Measurements from ENCODE around the gene UMOD.
A peak's percentile ranks its signal among the peaks of the same experiment; 100 is the strongest.

DNA sequence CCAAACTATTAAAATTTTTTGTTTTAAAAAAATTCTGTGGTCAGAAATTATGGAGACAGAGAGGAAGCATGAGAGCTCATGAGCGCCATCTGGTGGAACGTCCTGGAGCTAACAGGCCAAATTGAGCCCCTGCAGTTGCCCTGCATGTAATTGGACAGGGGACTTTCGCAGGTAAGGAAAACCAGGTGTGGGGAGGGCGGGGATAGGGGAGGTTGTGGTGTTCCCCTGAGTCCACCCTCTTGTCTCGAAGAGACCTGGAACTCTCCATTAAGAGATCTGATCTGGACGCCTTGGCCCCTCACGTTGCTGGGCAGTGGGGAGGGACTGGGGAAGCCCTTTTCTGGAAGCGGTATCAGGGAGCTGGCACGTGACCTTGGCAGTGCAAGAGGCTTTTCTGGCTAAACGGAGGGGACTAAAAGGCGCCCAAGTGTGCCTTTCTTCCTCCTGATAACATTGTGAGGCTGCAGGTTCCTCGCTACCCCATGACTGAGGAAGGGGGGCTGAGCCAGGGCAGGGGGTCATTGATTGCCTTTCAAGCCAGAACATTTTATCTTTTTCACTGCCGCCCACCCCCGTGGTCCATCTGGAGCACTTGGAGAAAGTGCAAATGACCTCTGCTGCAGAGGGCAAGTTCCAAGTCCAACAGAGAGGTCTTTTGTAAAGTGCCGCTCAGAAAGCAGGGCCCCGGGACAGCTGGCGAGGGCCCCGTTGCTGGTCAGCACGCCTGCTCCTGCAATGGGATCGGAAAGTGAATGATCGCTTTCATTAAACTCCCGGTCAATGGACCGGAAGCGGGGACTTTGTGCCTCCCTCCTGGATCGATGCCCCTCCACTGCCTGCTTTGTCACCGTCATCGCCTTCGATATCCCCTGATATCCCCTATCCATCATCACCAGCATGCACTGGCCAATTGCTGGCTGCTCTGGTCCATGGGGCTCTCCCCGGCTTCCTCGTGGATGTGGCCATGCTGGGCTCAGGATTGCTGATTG, 33.6 kb upstream of the UMOD start:
- TF ChIP-seq CTCF (conservative IDR thresholded peaks at IDR 0.05; ENCODE audit: low read depth, low read length) (peak; percentile 70), EZH2phosphoT487 (IDR thresholded peaks at IDR 0.05; ENCODE audit: borderline replicate concordance, low read length) (no peak), EZH2 (IDR thresholded peaks at IDR 0.05; ENCODE audit: low read length, unreplicated experiment) (no peak)
